ENCODE data around the gene DNAI2. TPM values are rescaled to one million over a fixed set of nuclear protein-coding genes. Genes with fewer than 3 reads are reported as not detected.

The DNAI2 gene
- total and polyA plus RNA-seq, 9 of the 15 experiments (the other 6 are each of a cell fraction or from before 2014, with no cell fraction given), result not detected

- TF ChIP-seq NEUROD1 (IDR thresholded peaks at IDR 0.05; ENCODE audit: borderline replicate concordance, low read depth, low read length, partially characterized antibody), result peak; percentile 59
- no peak for TF ChIP-seq TRIM25 (IDR thresholded peaks at IDR 0.05; ENCODE audit: borderline replicate concordance)
- no peak for TF ChIP-seq NR2C2 (CRISPR knock-in tag; IDR thresholded peaks at IDR 0.05)
- TF ChIP-seq NR2C2 (tag; IDR thresholded peaks at IDR 0.05), result no peak; the same call in 1 of the 2 replicates
- TF ChIP-seq WHSC1 (IDR thresholded peaks at IDR 0.05; ENCODE audit: low read length), result no peak
- TF ChIP-seq REST (IDR thresholded peaks at IDR 0.05; ENCODE audit: borderline replicate concordance), result peak; percentile 81
- TF ChIP-seq REST (CRISPR knock-in tag; IDR thresholded peaks at IDR 0.05; ENCODE audit: low read depth), result no peak
- no peak for TF ChIP-seq NR4A1 (CRISPR knock-in tag; IDR thresholded peaks at IDR 0.05)
- TF ChIP-seq NR4A1 (tag; IDR thresholded peaks at IDR 0.05), result 0 out of 2 replicates have a peak, but pooled peaks have one; percentile 33
- TF ChIP-seq RUNX1 (IDR thresholded peaks at IDR 0.05; ENCODE audit: low read depth), result no peak
- TF ChIP-seq SRSF9 (IDR thresholded peaks at IDR 0.05; ENCODE audit: borderline replicate concordance, low read depth, low read length), result no peak
- TF ChIP-seq SPI1 (IDR thresholded peaks at IDR 0.05; ENCODE audit: borderline replicate concordance, low read depth, low read length), result no peak
- TF ChIP-seq FOXJ3 (CRISPR knock-in tag; IDR thresholded peaks at IDR 0.05), result no peak
- peak; percentile 47; the same call in 1 of the 2 replicates for TF ChIP-seq HNRNPL (IDR thresholded peaks at IDR 0.05; ENCODE audit: low read depth, low read length)
- no peak for TF ChIP-seq BRCA1 (IDR thresholded peaks at IDR 0.05)
- TF ChIP-seq BRCA1 (CRISPR knock-in tag; IDR thresholded peaks at IDR 0.05), result no peak
- TF ChIP-seq ATF2 (CRISPR knock-in tag; IDR thresholded peaks at IDR 0.05), result no peak
- no peak for TF ChIP-seq FOXP1 (CRISPR knock-in tag; IDR thresholded peaks at IDR 0.05)
These were observed 22.5 kb downstream of the DNAI2 start (continued) for GRCh38 chr17:74296548-74296936.

All from K562 (cell line).